Central memory CD4-positive, alpha-beta T cell (primary cell): Measurements from ENCODE around the gene DIPK2B.

Experiments
- DNase-seq: peaks from one replicate; pipeline ENCODE4 v3.0.0; 2022
- total RNA-seq, 3 experiments: gene quantifications; one replicate each; lab custom pipeline; 2026; lab: John Stamatoyannopoulos, UW

The DIPK2B gene, protein sequence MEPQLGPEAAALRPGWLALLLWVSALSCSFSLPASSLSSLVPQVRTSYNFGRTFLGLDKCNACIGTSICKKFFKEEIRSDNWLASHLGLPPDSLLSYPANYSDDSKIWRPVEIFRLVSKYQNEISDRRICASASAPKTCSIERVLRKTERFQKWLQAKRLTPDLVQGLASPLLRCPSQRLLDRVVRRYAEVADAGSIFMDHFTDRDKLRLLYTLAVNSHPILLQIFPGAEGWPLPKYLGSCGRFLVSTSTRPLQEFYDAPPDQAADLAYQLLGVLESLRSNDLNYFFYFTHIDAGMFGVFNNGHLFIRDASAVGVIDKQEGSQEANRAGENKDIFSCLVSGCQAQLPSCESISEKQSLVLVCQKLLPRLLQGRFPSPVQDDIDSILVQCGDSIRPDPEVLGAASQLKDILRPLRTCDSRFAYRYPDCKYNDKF
- total RNA-seq, result 0 to 0.04 (median 0) reads per million in 3 experiments

DNA sequence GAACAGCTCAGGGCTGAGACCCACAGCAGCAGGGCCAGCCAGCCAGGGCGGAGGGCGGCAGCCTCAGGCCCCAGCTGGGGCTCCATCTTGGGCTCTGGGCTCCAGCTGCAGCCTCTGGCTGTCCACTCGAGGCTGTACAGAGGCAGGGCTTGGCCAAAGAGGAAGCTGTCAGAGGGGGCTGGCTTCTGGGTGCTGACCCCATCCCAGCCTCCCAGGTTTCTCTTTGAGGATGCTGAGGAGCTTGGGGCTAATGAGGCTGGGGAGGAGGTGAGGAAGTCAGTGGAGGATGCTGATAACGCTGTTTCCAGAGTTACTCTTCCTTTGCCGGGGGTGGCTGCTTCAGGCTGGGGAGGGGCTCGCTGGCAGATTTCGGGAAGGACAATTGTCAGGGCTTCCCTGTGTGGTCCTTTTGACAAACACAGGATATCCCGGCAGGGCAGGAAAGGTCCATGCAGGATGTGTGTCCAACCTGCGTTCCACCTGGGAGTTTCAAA, at the start of gene DIPK2B:
DIPK2B (minus strand) TSS at position 136 of the 494 bp plus-strand sequence; CDS start at position 86, 50 bp downstream.
- no peak for DNase-seq

DNA sequence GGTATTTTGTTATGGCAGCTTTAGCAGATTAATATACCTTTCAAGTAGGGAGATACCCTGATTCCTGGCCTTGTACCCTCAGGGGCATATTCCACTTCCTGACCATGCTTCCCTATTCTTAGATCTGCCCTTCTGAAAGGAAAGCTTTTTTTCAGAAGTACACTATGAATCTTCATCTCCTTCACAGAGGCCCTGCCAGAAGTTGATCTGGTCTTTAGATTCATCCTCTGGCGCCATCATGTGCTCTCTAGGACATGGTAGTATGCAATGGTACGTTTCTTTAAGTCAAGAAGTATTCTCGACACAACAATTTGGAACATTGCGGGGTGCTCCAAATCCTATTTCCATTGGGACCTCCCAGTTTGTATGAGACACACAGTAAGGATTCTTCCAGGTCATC, 39.6 kb upstream of the DIPK2B start:
- no peak for DNase-seq

DNA sequence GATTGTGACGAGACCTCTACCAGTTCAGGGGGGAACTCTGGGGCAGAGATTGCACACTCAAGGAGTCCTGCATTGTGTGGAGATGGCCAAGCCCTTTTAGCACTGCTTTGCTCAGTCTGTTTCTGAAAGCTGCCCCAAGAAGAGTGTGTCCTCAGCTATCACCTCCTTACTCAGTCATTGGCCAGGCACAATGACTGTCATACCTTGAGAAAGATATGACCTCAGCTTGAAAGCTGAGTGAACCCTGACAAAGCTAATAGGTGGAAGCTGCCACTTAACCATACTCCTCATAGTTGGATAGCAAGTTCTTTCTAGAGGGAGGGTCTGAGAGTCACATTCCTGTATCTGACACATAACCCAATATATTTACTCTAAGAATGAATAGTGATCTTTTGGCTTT, 37.8 kb upstream of the DIPK2B start:
- no peak for DNase-seq

DNA sequence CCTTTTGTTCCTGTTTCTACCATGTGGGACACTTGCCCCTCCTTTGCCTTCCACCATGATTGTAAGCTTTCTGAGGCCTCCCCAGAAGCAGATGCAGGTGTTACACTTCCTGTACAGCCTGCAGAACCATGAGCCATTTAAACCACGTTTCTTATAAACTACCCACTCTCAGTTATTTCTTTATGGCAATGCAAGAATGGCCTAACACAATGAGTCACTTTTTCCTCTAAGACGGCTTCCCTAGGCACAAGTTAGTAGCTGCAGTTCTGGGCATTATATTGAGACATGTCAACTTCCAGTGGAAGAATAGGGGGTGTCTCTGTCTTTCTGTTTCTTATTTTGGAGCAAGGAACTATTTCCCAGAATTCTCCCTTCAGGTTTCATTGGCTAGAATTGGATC, 32.9 kb upstream of the DIPK2B start:
- DNase-seq, result no peak

DNA sequence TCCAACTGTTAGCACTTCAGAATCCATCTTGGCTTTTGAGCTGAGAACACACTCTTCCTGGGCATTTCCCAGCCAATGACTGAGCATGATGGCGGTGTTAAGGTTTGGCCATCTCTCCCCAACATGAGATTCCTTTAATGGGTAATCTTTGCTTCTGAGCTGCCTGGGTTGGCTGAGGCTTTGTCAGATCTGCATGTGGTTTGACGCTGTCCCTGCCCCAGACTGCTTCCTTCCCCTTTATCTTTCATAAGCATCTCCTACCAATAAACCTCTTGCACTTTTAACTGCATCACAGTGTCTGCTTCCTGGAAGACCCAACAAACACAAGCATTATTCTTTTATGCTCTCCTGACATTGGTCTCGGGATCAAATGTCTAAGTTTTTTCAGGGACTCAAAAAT, 31.5 kb upstream of the DIPK2B start:
- DNase-seq, result peak; percentile 42

DNA sequence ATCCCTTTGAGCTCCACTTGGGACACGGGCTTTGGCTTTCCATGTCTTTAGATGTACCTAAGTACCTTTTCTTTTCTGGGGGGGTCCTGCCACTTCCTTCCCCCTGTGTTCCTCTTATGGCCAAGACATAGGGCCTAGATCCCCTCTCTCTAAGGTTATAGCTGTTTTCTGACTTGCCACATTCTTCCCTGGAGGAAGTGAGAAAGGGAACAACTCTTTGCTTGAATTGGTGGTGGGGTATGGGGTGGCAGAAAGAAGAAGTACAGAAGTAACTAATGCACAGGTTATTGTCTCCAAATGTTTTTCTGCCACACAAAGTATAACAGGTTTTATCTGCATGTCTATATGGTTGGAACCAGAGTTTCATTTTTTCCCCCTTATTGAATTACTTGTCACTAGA, 29.7 kb upstream of the DIPK2B start:
- DNase-seq, result no peak

DNA sequence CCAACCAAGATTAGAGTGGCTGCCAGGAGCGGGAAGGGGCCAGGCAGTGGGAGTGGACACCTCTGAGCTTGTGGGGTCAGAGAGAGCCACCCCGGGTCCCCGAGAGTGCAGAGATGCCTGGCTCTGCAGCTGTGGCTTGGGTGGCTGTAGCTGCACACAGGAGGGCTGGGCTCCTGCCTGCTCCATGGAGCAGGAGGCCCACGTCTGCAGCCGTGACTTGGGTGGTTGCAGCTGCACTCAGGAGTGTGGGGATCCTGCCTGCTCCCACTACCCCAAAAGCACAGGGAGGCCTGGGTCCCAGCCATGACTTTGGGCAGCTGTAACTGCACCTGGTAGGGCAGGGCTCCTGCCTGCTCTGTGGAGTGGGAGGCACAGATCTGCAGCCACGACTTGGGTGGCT, 28.7 kb upstream of the DIPK2B start:
- no peak for DNase-seq

DNA sequence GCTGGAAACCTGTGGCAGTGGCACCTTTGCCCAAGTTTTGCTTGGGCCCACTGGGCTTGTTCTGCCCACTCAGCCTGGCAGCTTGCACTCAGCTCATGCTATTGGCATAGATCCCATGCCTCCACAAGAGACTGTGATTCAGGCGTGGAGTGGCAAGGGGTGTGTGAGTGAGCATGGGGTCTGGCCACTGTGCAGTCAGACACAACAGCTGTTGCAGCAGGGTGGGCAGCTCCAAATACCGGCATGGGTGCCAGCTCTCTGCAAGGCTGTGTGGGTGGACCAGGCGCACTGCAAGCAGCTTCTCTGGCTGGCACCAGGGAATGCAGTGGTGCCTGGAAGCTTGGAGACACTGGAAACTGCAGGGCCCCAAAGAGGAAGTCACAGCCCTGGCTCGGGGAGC, 27.4 kb upstream of the DIPK2B start:
- no peak for DNase-seq

DNA sequence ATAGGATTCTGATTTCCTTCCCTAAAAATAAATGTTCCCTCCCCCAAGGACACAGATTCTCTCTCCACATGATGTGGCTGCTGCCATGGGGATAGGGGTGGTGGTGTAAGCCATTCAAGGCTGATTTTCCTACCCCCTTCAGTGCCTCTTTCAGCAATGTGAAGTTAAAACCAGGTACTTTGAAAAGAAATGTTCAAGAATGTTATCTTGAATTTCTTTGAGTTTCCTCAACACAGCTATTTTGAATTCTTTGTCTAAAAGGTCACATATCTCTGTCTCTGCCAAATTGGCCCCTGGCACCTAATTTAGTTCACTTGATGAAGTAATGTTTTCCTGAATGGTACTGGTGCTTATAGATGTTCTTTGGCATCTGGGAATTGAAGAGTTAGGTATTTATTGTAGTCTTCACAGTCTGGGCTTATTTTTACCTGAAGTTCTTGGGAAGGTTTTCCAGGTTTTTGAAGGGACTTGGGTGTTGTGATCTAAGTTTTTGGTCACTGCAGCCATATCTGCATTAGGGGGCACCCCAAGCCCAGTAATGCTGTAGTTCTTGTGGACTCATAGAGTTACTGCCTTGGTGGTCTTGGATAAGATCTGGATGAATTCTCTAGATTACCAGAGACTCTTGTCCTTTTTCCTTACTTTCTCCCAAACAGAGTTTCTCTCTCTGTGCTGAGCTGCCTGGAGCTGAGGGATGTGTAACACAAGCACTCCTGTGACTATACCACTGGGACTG, 7.6 kb upstream of the DIPK2B start:
- DNase-seq, result no peak

DNA sequence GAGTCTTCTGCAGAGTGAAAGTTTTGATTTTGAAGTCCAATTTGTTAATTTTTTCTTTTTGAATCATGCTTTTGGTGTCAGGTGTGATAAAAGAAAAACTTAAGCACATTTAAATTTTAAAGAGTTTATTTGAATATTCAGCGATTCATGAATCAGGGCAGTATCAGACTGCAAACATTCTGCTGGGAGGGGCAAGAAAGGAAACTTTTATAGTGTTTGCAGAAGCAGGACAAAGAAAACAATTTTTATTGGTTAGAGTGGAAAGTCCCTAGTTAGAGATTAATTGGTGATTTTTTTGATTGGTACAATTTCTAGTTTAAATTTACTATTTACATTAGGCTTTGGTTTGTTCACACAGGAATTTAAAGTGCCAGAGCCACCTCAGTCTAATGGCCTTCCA, 1.5 kb upstream of the DIPK2B start:
- no peak for DNase-seq

DNA sequence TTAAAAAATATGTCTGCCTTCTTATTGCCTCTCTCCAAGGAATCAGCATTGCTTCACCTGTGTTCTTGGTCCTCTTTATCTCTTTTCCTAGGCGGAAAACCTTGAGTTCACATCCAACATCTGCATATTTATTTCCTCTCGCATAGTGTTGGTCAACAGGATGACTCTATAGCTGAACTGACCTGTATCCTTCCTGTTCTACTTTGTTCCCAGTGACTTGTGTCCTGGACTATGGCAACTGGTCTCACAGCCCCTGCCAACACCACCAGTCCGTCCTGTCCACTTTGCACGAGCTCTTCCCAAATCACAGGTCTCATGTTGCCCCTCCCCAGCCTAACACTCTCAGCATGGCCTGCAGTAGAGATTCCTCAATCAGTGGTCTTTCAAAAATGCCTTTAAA, 2.0 kb downstream of the DIPK2B start:
- DNase-seq, result no peak

DNA sequence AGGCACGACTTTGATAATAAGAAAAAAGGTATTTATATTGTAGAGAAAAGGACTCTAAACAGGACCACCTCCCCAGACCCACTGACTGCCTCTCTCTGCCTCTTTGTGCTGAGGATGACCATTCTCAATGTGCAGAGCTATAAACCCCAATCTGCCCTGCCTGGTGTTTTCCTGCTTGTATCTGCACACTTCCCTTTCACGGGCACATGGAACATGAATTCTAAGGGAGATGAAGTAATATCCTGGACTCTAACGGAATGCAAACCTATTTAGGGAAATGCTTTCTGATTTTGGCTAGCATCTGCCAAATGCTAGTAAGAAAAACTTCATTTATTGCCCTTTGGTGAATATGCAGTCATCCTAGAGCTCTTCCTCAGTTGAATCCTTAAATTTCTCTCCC, 2.4 kb downstream of the DIPK2B start:
- no peak for DNase-seq

DNA sequence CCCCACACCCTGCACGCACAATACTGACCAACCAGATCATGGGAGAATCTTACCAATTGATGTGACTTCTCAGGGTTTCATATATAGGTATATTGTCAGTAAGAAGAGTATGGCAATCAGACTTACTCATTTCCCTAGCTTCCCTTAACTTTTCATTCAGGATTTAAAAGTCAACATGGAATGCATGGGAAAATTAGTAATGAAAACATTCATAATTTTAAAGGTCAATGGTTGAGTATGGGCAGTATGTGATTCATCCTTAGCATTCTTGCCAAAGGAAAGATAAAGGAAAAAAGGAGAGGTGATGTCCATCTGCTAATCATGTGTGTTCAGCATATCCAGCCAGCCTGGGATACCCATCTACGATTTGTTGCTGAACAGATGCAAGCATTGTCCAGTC, 4.0 kb downstream of the DIPK2B start:
- no peak for DNase-seq

DNA sequence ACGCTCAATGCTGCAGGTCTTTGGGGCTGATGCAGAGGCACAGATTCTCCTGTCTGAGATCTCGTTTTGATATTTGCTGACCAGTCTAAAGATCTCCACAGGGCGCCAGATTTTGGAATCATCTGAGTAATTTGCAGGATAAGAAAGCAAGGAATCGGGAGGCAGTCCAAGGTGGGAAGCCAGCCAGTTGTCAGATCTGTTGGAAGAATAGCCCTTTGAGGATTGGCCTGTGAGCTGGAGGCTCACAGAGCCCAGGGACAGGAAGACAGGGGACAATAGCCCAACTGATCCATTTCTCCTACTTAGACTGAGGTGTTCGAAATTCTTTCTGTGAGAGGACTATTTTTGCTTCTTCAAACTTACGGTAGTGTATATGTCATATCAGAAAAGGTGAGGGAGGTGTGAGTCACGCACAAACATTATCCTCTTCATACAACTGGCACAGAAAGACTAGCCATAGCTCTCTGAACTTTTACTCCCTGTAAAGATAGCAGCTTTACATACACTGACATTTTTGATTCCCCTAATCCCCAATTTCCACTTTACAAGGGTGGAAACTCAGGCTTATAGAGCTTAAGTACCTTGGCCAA, 8.8 kb downstream of the DIPK2B start:
- no peak for DNase-seq

DNA sequence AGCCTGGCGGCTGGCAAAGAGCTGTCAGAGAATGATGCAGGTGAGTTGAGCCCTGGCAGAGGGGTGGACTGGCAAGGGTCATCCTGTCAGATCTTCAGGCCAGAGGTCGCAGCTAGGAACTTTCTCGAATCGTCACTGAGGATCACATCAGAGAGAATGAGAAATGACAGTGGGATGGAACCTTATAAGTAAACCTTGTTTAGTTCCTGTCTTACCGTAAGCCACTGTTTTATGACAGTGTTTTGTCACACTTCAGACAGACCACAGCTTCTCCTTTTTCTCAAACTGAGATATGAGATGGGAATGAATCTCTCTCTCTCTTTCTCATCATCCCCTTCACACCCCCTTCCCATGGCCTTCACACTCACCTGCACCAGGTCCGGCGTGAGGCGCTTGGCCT, 9.3 kb downstream of the DIPK2B start:
- no peak for DNase-seq

DNA sequence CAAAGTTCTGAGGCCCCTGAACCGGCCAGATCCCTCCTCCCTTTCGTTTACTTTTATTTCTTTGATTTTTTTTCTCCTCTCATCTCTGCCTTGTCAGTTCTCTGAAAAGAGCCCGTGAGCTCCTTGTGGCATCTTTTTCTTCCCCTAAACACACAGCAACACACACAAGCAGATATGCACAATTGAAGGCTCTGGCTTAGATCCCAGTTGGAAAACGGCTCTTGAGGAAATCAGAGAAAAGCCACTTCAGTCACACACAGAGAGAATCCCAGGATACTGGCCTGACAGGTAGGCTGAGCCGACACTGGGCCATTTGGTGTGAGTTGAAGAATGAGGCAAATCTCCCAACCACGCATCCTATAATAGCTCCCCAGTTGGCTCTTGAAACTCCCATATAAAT, 12.9 kb downstream of the DIPK2B start:
- no peak for DNase-seq

DNA sequence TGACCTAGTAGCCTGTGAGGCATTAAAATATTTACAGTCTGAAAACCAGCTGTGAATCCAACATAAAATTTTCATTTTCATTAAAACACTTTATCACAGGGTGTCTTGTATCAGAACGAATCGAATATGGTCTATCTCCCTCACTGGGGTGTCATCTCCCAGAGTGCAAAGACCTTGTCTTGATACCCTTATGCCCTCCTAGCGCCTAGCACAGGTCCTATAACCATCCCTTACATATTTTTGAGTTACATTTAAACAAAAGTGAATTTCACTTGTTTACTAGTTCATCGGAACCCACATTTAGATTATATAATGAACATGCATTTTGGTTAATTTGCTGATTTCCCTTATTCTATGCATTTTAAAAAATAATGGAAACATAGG, 14.0 kb downstream of the DIPK2B start:
- no peak for DNase-seq

DNA sequence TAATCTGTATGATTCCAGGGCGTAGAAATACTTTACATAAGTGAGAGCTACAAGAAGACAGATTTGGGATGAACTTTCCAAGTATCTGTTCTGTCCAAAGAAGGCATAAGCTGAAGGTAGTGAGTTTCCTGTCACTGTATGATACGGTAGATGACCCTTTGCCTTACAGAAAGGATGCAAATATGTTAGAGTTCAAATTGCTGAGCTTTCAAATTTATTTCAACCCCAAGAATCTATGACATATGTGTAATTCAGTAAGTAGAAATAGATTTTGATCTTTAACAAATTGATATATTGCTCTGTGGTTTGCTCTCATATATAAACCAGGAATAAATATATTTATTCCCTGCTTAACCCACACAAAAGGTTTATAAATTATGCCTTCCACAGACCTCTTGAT, 16.5 kb downstream of the DIPK2B start:
- DNase-seq, result no peak

DNA sequence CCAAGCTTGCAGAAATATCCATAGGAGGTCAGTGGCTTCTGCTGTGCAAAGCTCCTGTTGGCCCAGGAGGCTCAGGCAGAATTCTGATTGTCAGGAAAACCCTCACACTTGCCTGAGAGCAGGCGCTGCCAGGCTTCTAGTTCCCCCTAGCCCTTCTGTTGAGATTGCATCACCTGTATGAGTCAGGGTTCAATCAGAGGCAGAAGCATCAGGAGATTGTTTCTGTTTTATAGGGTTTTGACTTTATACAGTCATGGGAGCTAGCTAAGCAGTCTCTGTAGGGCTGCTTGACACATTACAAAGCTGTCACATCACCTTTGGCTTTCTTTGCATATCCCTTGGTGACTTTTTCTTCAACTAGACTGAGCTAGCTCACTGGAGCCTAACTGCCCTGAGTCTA, 27.8 kb downstream of the DIPK2B start:
- DNase-seq, result no peak

DNA sequence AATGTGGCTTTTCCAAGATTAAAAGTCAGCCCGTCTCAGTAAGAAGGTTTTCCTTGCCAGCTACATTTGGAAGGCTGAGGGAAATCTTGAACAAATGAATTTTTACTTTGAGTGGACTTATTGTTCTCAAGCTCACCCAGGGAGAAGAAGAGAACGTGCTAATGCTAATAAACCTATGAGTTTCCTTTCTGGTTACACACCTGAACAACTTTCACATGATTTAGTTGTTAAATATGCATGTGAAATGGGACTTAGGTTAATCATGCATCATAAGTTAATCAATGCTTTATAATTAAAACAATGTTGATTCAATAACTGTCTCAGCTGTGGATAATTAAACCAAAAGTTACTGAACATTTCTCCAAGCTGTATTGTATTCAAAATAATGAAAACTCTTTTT, 33.9 kb downstream of the DIPK2B start:
- DNase-seq, result no peak

DNA sequence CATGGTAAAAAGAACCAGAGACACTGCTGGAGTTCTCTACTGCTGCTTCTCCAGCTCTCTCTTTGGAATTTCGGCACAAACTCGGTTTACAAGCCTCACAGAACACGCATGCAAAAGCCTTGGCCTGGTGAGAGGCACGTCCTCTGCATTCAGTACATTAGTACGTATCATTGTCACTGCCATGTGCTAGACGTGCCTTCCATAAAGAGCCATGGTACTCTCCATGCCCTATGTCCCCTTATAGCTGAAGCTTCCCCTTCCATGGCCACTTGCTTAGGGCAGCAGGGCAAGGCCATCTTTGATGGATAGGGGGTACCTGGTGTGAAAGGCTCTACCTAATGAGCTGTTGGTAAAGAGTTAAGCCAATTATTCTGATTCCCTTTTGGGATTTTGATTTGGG, 35.0 kb downstream of the DIPK2B start:
- no peak for DNase-seq

DNA sequence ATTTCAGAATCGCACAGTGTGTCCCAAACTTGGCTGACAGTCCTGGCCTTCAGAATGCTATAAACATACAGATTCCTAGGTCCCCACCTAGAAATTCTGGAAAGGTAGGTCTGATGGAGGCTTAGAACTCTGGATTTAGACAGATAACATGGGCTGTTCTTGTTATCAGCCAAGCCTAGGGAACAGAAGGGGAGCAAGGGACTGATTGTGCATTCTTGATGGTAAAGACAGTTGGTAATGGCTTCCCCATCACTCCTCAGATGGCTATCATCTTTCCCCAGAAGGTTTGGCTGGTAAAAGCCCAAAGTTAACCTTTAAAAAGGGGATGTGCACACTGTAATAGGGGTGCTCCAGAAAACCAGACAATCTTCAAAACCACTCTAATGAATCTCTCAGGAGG, 35.7 kb downstream of the DIPK2B start:
- no peak for DNase-seq

DNA sequence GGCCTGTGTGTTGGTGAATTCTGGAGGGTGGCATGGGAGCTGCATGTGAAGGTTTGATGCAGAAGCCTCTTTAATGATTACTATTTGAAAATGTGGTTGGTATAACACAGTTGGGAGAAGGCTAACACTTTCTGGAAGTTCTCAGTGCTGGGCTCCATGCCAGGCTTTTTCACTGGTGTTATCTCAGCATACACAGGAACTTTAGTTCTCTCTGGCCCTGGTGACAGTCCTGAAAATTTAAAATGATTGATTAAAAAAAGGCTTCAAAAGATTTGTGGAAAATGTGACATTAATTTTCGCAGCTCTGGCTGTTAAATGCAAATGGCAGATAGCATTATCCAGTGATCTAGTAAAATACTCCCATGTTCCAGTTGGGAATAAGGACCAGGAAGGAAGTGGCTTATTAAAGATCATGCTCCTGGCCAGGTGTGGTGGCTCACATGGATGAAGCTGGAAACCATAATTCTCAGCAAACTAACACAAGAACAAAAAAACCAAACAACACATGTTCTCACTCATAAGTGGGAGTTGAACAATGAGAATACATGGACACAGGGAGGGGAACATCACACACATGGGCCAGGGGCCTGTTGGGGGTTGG, 36.6 kb downstream of the DIPK2B start:
- DNase-seq, result no peak
